Jurkat, Clone E6-1 (cell line): Measurements from ENCODE around the gene FBXL19.
A peak's percentile ranks its signal among the peaks of the same experiment; 100 is the strongest.

ENCODE experiments used
- DNase-seq: peaks from one replicate; pipeline ENCODE4 v3.0.0-alpha.2; 2011; ENCODE audit warnings: low read depth, low spot score
- H3K4me3 ChIP-seq: 2 replicates; pipeline ENCODE4 v1.5.1; 2011; ENCODE audit warnings: mild to moderate bottlenecking, low read length, control low read depth, moderate library complexity

FBXL19 gene

DNA sequence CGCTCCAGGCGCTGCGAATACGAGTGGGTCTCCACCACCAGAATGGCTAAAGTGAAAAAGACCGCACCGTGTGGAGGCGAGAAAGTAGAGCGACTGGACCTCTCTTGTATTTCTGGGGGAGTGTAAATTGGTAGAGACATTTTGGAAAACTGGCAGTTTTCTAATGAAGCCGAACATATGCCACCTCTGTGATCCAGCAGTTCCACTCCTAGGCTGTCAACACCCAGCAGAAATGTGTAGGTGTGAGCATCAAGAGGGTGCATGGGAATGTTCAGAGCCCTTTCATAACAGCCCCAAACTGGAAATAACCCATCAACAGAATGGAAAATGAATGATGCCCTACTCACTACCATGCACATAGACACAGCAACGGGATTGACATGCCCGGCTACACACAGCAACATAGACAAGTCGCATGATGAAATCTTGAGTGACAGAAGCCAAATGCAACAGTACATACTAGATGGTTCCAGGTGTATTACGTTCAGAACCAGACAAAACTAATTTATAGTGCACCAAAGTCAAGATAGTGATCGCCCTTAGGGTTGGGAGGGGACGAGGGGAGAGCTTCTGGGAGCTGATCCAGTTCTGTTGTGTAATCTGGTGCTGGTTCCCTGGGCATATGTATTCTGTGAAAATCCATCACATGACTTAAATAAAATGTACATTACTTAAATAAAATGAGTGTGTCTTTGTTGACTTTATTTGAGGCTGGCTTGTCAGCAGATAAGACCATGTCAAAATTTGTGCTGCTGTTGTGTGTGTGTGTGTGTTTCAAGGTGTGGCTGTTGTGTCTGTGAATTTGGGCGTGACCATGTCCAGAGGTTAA lies 28.6 kb upstream of the FBXL19 start:
- no peak for DNase-seq
- H3K4me3 ChIP-seq = no peak overlapping the region

DNA sequence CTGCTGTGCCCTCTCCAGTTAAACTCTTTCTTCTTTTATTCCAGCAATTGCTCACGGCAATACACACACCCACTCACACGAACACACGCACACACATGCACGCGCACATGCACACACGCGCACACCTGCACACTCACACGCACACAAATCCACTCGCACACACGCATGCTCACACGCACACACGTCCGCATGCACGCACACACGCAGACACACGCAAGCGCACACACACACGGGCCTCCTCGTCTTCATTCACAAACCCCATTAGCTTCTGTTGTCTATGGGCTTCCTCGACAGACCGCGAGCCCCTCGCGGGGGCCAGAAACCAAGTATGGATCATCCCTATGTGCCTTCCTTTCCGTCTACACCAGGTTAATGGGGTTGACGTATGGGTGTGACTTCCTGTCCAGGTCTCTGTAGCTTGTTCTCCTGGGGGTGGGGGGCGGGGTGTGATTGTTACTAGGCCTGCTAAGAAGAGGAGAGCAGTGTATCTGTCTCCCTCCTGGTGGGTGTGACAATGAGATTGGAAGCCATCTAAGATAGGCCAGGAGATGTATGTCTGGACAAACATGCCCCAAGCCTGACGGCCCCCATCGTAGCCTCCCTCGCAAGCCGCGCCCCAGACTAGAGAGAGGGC lies 27.6 kb upstream of the FBXL19 start:
- H3K4me3 ChIP-seq = no peak overlapping the region
- DNase-seq = no peak

DNA sequence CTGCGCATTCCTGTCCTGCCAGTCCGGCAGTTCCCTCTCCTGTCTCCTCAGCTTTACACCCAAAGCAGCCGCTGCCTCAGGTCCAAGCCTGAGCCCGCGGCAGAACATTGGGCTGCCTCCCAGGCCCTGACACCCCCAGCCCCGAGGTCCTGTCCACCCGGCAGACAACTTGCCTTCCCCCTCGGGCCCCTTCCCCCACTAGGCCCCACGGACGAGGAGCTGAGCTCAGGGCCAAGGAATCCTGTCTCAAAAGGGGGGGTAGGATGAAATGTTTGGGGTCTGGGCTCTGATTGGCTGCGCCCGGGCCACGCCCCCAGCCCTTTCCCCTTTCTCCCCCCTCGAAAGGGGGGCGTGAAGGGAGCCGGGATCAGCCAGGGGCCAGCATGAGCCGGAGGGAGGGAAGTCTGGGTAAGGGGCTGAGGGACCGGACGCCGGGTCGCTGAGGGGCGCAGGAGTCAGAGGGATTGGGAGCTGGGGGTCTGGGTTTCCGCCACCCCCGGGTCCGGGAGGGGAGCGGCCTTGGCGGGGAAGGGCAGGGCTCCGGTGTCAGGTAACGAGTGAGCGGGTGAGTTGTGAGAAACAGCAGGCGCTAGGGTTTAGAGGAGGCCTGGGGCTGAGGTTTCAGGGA lies 27.0 kb upstream of the FBXL19 start, which contains the start of gene CTF1:
Gene CTF1, plus strand, starts transcription at position 354 of the 628 bp plus-strand sequence. Its CDS starts 30 bp downstream, at position 384.
- no peak for DNase-seq
- peak within 1 kb of the TSS; percentile 45 for H3K4me3 ChIP-seq

DNA sequence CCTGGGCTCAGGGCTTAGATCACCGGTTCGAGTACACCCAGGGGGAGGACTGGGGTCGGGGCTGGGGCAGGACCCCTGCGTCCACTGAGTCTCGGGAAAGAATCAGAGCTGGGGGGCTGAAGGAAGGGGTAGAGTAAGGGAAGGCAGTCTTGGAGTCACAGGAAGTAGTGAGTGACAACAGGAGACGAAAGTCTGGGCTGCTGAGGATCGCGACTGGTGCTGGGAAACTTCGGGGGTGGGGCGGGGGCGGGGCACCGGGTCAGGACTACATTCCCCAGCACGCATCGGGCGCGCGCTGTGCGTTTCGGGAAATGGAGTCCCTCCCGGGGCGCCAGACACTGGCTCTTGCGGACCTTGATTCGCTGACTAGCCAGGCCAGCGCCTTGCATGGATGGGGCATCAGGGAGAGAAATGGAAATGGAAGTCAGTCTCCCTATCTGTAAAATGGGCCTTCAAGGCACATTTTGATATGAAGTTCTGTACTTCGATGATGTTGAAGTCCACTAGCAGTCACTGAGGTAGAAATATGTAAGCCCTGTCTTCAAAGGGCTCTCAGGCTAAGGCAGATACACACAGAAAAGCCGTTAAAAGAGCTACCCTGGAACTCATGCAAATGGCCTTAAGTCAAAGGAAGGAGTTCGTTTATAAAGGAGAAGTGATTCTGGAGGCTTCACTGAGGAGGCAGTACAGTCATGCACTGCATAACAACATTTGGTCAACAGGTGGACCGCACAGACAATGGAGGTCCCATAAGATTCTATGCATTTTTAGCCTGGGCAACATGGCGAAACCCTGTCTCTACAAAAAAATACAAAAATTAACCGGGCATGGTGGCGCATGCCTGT lies 26.3 kb upstream of the FBXL19 start:
- H3K4me3 ChIP-seq = peak overlapping the region; percentile 45
- peak; percentile 74 for DNase-seq

GRCh38 chr16:30899794-30900193 lies 23.6 kb upstream of the FBXL19 start:
- no peak overlapping the region for H3K4me3 ChIP-seq
- DNase-seq = no peak

GRCh38 chr16:30900588-30900987 lies 22.8 kb upstream of the FBXL19 start:
- no peak for DNase-seq
- no peak overlapping the region for H3K4me3 ChIP-seq

- DNase-seq = peak; percentile 55
- H3K4me3 ChIP-seq = peak overlapping the region; percentile 50
These were observed 22.0 kb upstream of the FBXL19 start for GRCh38 chr16:30901201-30902028.

- DNase-seq = no peak
- H3K4me3 ChIP-seq = peak overlapping the region; percentile 51
These were observed 21.1 kb upstream of the FBXL19 start for GRCh38 chr16:30902029-30902972.

DNA sequence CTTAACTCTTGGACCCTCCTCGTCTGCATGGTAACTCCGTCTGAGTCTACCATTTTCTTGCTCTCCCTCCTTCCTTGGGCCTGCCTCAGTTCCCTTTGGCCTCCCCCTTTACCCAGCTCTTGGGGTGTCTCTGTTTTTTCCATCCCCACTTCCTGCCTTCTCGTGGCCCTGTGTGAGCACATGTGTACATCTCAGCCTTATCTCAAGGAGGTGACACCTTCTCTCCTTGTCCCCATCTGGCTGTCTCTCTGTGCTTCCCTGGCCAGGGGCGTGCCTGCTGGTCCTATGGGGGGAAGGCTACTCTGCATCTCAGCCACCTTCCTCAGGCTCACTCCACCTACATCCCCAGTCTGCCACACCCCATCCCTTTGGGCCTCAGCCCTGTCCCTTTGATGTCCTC lies 20.4 kb upstream of the FBXL19 start:
- peak overlapping the region; percentile 51 for H3K4me3 ChIP-seq
- peak; percentile 34 for DNase-seq

DNA sequence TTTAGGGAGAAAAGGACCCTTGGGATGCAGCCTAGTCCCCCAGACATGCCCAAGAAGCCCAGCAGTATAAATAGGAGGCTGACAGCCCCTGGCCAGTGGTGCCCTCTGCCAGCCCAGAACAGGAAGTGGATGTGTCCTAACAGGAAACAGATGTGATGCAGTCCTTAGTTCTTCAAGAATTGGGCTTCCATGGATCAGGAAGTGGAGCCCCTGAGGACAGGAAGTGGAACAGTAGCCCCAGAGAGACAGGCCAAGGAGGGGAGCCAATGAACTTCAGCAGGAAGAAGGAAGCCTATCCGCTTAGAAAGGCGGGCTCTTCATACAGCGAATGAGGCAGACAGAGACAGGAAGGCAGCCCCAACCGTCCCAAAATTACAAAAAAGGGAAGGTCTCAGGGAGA lies 19.8 kb upstream of the FBXL19 start:
- DNase-seq = peak; percentile 44
- no peak overlapping the region for H3K4me3 ChIP-seq

- H3K4me3 ChIP-seq = no peak overlapping the region
- DNase-seq = no peak
These were observed 19.1 kb upstream of the FBXL19 start for GRCh38 chr16:30904114-30904780.

DNA sequence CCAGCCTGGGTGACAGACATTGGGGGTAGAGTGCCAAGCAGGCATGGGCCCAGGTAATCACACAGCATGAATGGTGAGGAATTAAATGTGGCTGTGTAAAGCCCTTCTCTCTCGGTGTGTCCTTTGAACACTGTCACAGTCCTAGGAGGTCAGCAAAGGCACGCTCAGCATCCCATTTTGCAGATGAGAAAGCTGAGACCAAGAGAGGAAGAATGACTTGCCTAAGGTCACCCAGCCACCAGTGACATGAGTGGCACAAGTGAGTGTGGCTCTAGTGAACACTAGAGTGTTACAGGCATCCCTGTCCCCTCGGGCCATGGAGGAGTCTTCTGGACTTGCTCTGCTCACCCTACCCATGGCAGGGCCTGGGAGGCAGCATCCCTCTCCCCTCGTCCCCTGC lies 16.3 kb upstream of the FBXL19 start:
- H3K4me3 ChIP-seq = no peak overlapping the region
- no peak for DNase-seq

GRCh38 chr16:30910427-30911029 lies 12.8 kb upstream of the FBXL19 start:
- H3K4me3 ChIP-seq = no peak overlapping the region
- no peak for DNase-seq

DNA sequence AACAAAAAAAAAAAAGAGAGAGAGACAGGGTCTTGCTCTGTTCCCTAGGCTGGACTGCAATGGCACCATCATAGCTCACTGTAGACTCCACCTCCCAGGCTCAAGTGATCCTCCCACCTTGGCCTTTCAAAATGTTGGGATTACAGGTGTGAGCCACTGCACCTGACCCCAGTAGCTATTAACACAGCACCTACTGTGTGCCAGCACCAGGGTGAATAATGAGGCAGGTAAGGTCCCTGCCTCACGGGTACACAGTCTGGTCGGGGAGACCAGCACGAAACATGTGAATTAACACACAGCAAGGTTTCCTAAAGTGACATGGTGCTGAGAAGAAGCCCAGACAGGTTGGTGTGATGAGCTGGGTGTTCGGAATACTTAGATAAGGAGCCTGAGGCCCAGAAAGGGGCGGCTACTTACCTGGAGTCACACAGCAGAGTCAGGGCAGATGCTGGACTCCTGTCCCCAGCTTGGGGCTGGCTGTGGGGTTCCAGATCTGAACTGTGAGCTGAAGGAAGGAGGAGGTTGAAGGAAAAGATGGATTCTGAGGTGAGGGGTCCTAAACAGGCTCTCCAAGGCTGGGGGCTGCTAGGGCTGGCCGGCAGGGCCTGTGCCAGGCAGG lies 10.5 kb upstream of the FBXL19 start:
- no peak overlapping the region for H3K4me3 ChIP-seq
- DNase-seq = no peak

- no peak overlapping the region for H3K4me3 ChIP-seq
- DNase-seq = no peak
These were observed 8.5 kb upstream of the FBXL19 start for GRCh38 chr16:30914830-30915229.

- DNase-seq = no peak
- no peak overlapping the region for H3K4me3 ChIP-seq
These were observed 4.8 kb upstream of the FBXL19 start for GRCh38 chr16:30918614-30919013.
